NOMO-1 treated with dmso at 0.1 percent for 144 hours (cell line): Measurements from ENCODE around the gene OXCT2.
"Not testable (repeated sequence)": the region's sequence is repeated elsewhere in the genome, so short reads cannot be mapped to it uniquely, and the experiment has no call there.

ENCODE experiments used
- DNase-seq: peaks from one replicate; lab custom pipeline; 2025; ENCODE audit not compliant: unreplicated experiment; lab: John Stamatoyannopoulos, UW

Gene OXCT2

GRCh38 chr1:39787964-39788363 is 16.8 kb upstream of the OXCT2 start:
- not testable (repeated sequence) for DNase-seq

GRCh38 chr1:39787468-39787867 is 16.3 kb upstream of the OXCT2 start:
- DNase-seq: no peak

- not testable (repeated sequence) for DNase-seq
Measured at GRCh38 chr1:39787108-39787375, 15.9 kb upstream of the OXCT2 start.

- DNase-seq: not testable (repeated sequence)
Measured at GRCh38 chr1:39786303-39787107, 15.4 kb upstream of the OXCT2 start.

- DNase-seq: not testable (repeated sequence)
Measured at GRCh38 chr1:39782685-39783084, 11.5 kb upstream of the OXCT2 start.

- no peak for DNase-seq
Measured at GRCh38 chr1:39782103-39782502, 11.0 kb upstream of the OXCT2 start.

- DNase-seq: no peak
Measured at GRCh38 chr1:39781349-39781715, 10.2 kb upstream of the OXCT2 start.

- DNase-seq: no peak
Measured at GRCh38 chr1:39779821-39780220, 8.7 kb upstream of the OXCT2 start.

- no peak for DNase-seq
Measured at GRCh38 chr1:39779137-39779536, 8.0 kb upstream of the OXCT2 start.

GRCh38 chr1:39778463-39779099 is 7.4 kb upstream of the OXCT2 start:
- DNase-seq: not testable (repeated sequence)

GRCh38 chr1:39777896-39778295 is 6.7 kb upstream of the OXCT2 start:
- DNase-seq: not testable (repeated sequence)

- DNase-seq: no peak
Measured at GRCh38 chr1:39777306-39777705, 6.2 kb upstream of the OXCT2 start.

GRCh38 chr1:39776886-39777285 is 5.7 kb upstream of the OXCT2 start:
- DNase-seq: no peak

- DNase-seq: no peak
Measured at GRCh38 chr1:39776400-39776713, 5.2 kb upstream of the OXCT2 start.

- not testable (repeated sequence) for DNase-seq
Measured at GRCh38 chr1:39775676-39776399, 4.7 kb upstream of the OXCT2 start.

GRCh38 chr1:39775141-39775540 is 4.0 kb upstream of the OXCT2 start:
- DNase-seq: not testable (repeated sequence)

GRCh38 chr1:39773369-39773979 is 2.3 kb upstream of the OXCT2 start:
- not testable (repeated sequence) for DNase-seq

- not testable (repeated sequence) for DNase-seq
Measured at GRCh38 chr1:39770100-39771021, 787 bp downstream of the OXCT2 start.

GRCh38 chr1:39769502-39769901 is 1.6 kb downstream of the OXCT2 start:
- DNase-seq: not testable (repeated sequence)

- DNase-seq: not testable (repeated sequence)
Measured at GRCh38 chr1:39766466-39766865, 4.7 kb downstream of the OXCT2 start.

- not testable (repeated sequence) for DNase-seq
Measured at GRCh38 chr1:39764512-39764911, 6.6 kb downstream of the OXCT2 start.
